Breast epithelium (tissue), 3 donors: Measurements from ENCODE around the gene SHB.

Experiments
- CTCF ChIP-seq, 3 donors: fragments of 450-650 bp; IDR thresholded peaks; one replicate each; pipeline ENCODE4 v1.5.1; 2016 to 2017; ENCODE audit warnings: antibody characterized with exemption in 3 of 3, mild to moderate bottlenecking in 3 of 3, moderate library complexity in 3 of 3
- POLR2A ChIP-seq: fragments of 450-650 bp; IDR thresholded peaks from one replicate; pipeline ENCODE4 v1.6.1; 2016; ENCODE audit warnings: antibody characterized with exemption, mild to moderate bottlenecking, moderate library complexity

DNA sequence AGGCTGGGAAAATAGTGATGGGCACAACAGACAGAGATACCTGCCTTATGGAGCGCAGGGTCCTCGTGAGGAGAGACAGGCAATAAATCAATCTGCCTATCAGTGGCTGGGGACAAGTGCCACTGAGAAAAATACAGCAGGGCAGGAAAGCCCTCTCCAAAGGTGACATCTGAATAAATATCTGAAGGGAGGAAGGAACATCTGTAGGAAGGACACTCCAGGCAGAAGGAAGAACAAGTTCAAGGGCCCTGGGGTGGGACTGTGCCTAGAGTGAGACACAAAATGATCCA is 111.4 kb downstream of the SHB start:
- TF ChIP-seq POLR2A, result no peak
- TF ChIP-seq CTCF (IDR thresholded peaks at IDR 0.05), result no peak
